ENCODE results near the gene EMILIN3.

The EMILIN3 gene

DNA sequence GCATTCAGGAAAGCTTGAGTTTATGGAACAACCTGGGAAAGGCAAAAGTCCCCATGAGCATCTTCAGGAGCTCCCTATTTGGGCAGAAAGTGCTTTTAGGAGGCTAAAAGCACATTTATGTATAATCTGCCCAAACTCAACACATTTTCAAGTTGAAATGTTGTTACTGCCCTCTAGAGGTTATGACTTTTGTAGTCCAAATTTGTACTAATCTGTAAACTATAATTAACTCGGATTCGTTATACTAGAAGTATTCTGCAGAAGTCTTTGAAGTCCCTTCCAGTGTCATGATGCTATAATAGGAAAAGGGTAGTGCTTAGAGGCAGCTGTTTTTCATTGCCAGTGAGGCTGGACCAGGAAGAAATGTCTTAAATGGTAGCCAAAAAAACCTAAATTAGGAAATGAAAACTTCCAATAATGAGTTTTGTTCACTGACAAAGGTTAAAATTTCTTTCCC lies 44.8 kb upstream of the EMILIN3 start:
- TF ChIP-seq, protein P1, sequence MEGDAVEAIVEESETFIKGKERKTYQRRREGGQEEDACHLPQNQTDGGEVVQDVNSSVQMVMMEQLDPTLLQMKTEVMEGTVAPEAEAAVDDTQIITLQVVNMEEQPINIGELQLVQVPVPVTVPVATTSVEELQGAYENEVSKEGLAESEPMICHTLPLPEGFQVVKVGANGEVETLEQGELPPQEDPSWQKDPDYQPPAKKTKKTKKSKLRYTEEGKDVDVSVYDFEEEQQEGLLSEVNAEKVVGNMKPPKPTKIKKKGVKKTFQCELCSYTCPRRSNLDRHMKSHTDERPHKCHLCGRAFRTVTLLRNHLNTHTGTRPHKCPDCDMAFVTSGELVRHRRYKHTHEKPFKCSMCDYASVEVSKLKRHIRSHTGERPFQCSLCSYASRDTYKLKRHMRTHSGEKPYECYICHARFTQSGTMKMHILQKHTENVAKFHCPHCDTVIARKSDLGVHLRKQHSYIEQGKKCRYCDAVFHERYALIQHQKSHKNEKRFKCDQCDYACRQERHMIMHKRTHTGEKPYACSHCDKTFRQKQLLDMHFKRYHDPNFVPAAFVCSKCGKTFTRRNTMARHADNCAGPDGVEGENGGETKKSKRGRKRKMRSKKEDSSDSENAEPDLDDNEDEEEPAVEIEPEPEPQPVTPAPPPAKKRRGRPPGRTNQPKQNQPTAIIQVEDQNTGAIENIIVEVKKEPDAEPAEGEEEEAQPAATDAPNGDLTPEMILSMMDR (IDR thresholded peaks at IDR 0.05), result peak; percentile 17
- no peaks in the 10 kb centered on the region for H3K79me2 ChIP-seq
- H3K4me2 ChIP-seq (ENCODE audit: low read length), result no peak overlapping the region
- no peaks in the 10 kb centered on the region for H3K27me3 ChIP-seq (ENCODE audit: control insufficient read depth, insufficient read depth, low read length)
- H3K4me1 ChIP-seq, result no peaks in the 10 kb centered on the region
- H3K9ac ChIP-seq, result no peak overlapping the region
- no peaks in the 10 kb centered on the region for H3K36me3 ChIP-seq (ENCODE audit: control insufficient read depth, insufficient read depth, low read length)
- H3K9me3 ChIP-seq (ENCODE audit: control insufficient read depth, low read length), result no peaks in the 10 kb centered on the region
- no peak overlapping the region for H3K27ac ChIP-seq
- no peak overlapping the region for H2AFZ ChIP-seq
- H3K4me3 ChIP-seq (ENCODE audit: low read depth, low read length), result no peak overlapping the region

DNA sequence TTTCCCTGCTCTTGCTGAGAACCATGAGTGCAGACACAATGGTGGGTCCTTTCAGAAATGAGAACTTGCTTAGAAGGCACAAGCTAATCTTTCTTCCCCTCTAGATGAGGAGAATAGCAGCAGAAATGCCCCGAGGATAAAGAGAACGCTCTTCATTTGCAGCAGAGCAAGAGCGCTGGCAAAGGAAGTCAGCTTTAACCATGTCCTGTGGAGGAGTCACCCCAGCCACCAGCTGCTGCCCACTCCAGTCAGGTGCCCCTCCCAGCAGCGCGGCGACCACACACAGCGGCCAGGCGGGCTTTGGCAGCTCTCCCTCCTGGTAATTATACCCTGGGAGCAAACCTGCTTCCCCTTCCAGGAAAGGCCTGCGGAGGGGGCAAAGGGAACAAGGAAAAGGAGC lies 42.4 kb upstream of the EMILIN3 start:
- no peaks in the 10 kb centered on the region for H3K27me3 ChIP-seq (ENCODE audit: control insufficient read depth, insufficient read depth, low read length)
- no peak overlapping the region for H3K9ac ChIP-seq
- TF ChIP-seq, protein P1 (IDR thresholded peaks at IDR 0.05), result no peak
- no peaks in the 10 kb centered on the region for H3K36me3 ChIP-seq (ENCODE audit: control insufficient read depth, insufficient read depth, low read length)
- H3K4me1 ChIP-seq, result no peaks in the 10 kb centered on the region
- no peaks in the 10 kb centered on the region for H3K9me3 ChIP-seq (ENCODE audit: control insufficient read depth, low read length)
- no peaks in the 10 kb centered on the region for H3K79me2 ChIP-seq
- H2AFZ ChIP-seq, result no peak overlapping the region
- no peak overlapping the region for H3K27ac ChIP-seq
- no peak overlapping the region for H3K4me3 ChIP-seq (ENCODE audit: low read depth, low read length)
- no peak overlapping the region for H3K4me2 ChIP-seq (ENCODE audit: low read length)

DNA sequence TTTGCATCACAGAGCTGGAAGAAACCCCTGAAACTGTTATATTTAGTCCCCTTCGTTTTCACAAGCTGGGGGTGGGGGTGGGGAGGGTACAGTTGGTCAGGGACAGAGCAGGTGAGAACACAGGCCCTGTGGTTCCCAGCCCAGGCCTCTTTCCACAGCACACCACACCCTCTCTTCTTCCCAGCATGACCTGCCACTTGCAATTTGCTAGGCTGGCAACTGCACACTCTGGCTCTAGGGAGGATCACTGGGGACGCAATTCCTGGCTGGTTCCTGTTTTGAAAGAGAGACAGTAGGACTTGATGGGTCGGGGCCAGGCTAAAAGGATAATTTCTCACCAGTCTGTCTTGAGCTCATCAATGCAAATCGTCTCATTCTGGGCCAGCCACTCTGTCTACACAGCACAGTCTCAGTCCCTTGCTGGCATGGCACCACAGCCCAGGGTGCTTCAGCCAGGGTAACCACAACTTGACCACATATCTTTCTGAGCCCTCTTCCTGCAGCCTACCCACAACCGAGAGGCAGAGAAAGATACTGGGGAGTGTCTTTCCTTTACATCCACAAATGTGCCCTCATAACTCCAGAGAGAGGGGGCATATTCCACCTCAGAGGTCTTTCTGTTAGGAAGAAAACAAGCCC lies 41.7 kb upstream of the EMILIN3 start:
- Histone ChIP-seq H3K27me3 (ENCODE audit: control insufficient read depth, insufficient read depth, low read length) (no peaks in the 10 kb centered on the region), H3K27ac (no peak overlapping the region), H3K4me3 (ENCODE audit: low read depth, low read length) (no peak overlapping the region), H2AFZ (no peak overlapping the region), H3K4me1 (no peaks in the 10 kb centered on the region), H3K9me3 (ENCODE audit: control insufficient read depth, low read length) (no peaks in the 10 kb centered on the region), H3K79me2 (no peaks in the 10 kb centered on the region), H3K4me2 (ENCODE audit: low read length) (no peak overlapping the region), H3K9ac (no peak overlapping the region), H3K36me3 (ENCODE audit: control insufficient read depth, insufficient read depth, low read length) (no peaks in the 10 kb centered on the region)
- TF ChIP-seq, protein P1 (IDR thresholded peaks at IDR 0.05), result no peak

DNA sequence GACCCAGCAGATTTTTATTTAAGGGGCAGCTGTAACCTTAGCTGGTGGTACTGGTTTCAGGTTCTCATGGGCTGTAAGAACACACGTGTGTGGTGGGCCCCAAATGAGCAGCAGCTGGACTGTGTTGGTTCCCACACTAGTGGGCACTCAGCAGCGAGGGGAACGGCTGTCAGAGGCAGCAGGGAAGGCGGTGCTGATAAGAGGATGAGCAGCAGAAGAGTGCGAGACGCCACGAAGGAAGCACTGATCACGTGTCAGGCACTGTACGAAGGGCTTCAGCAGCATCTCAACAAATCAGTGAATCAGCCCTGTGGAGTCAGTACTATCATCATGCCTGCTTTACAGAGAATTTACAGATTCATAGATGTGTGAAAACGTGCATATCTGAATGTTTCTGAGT lies 41.0 kb upstream of the EMILIN3 start:
- H3K27ac ChIP-seq, result no peak overlapping the region

More for the DNA sequence above, 41.0 kb upstream of the EMILIN3 start:
- Histone ChIP-seq H3K4me3 (ENCODE audit: low read depth, low read length) (no peak overlapping the region), H2AFZ (no peak overlapping the region), H3K4me2 (ENCODE audit: low read length) (no peak overlapping the region), H3K36me3 (ENCODE audit: control insufficient read depth, insufficient read depth, low read length) (no peaks in the 10 kb centered on the region), H3K79me2 (no peaks in the 10 kb centered on the region), H3K9ac (no peak overlapping the region), H3K4me1 (no peaks in the 10 kb centered on the region), H3K27me3 (ENCODE audit: control insufficient read depth, insufficient read depth, low read length) (no peaks in the 10 kb centered on the region), H3K9me3 (ENCODE audit: control insufficient read depth, low read length) (no peaks in the 10 kb centered on the region)
- TF ChIP-seq, protein P1 (IDR thresholded peaks at IDR 0.05), result no peak

Measured in parathyroid adenoma (tissue), 2 donors.